CD4-positive, alpha-beta T cell treated with Interleukin-17A for 4 hours (primary cell): Measurements from ENCODE around the gene FAM72D.
"Not testable (repeated sequence)": the region's sequence is repeated elsewhere in the genome, so short reads cannot be mapped to it uniquely, and the experiment has no call there.

Experiments used
- DNase-seq: peaks from one replicate; pipeline ENCODE4 v3.0.0-alpha.2; 2020; ENCODE audit warnings: mixed read lengths

Gene FAM72D

DNA sequence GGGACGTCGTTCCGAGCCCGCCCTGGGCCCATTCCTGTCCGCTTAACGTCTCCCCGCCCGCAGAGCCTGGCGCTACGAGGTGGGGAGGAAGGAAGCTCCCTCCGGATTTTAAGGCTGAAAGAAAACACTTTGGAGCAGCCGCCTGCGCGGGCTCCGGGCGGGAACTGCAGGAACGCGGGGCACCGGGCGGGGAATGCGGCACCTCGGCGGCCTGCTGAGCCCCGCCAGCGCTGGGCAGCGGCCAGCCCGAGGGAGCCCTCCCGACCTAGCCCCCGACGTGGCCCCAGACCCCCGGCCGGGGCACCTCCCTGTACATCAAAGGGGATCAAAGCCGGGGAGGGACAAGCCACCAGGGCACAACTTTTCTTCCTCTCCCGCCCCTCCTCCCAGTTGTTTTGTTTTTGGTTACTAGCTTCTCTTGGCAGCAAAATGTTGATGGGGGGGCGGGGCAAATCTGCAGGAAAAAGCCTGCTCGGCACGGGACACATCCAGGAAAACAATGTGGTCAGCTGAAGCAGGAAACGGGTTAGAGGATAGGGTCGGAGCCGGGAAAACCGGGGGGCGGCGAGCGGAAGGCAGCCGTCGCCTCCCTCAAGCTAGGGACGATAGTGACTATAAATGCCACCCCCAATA is 2.1 kb upstream of the FAM72D start:
- peak; percentile 3 for DNase-seq

DNA sequence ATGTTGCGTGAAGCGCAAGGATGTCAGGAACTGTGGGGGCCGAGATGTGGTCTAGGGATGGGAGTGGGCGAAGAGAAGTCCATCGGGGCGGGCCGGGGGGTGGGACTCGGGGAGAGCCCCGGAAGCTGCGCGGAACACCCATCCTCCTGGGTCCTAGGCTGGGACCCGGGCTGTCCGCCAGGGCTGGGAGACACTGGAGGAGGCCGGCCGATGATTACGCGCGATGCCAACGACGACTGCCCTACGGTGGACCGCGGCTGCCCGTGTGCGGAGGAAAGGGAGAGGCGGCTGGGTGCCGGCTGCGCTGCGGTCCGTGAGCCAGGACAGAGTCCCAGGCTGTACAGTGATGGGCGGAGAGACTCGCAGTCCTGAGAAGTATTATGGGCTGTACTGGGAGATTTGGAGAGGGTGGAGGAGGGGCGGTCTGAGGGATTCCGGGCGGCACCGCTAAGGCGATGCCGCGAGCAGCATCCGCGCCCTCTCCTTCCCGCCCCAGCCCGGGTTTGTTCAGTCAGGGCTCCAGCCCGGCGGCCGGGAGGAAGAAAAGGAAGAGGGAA is 1.0 kb upstream of the FAM72D start:
- DNase-seq: not testable (repeated sequence)

DNA sequence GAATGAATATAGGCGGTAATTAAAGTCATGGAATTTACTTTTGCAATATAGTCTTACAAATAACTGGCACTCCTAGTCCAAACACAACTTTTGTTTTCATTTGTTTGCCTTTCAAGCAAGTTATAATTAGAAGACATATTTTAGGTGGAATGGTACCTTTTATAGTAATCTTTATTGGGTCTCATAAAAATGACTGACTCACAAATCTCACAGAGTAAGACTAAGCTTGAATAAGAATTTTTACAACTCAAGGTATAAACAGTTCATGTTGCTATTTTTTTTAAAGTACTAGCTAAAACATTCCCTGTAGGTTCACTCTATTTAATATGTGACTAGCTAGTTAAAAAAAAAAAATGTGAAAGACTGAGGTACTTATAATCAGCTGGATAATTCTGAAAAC is 6.0 kb downstream of the FAM72D start:
- not testable (repeated sequence) for DNase-seq

DNA sequence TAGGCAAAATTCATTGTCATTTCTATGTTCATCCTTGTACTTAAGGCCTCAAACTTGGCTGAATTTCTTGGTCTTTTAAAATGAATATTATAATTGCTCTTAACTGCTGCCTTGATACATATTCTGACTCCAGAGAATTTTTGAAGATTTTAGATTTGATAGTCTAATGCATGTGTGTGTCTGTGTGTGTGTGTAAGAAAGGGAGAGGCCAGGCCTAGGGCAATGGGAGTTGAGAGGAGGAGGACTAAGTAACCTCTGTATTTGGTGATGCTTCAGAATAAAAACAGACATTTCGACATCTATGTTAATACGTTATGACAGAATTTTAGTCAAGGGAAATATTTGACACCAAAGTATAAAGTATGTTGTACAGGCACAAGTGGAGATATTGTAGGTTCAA is 7.5 kb downstream of the FAM72D start:
- DNase-seq: not testable (repeated sequence)

DNA sequence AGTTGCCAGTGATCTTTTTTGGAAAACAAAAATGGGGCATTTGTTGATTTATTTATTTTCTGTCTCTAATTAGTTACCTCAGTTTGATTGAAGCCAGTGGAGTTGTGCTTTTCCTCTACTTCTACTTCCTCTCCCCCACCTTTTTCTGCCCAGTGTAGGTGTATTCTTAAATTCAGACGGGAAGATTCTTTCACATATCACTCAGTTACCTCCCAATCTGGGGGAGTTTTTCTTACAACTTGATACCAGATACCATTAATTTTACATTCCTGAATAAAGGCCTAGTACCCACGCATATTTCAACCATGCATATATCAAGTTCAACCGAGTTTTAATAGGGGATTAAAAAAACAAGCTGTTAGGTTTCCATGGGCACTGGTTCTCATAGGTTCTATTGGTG is 15.9 kb downstream of the FAM72D start:
- not testable (repeated sequence) for DNase-seq

DNA sequence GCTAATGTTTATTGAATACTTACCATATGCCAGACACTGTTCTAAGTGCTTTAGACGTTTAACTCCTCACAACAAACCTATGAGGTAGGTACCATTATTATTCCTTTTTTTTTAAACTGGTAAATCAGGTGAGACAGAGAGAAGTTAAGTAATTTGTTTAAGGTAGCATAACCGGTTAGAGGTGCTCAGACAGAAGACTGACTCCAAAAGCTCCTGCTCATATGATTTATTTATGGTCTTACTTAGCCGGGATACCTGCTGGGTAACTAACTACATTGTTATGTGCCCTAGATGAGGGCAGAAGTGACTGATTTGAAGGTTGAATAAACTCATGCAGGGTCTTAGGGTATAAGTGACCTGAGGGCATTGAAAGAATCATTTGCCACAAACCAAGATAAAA is 16.9 kb downstream of the FAM72D start:
- not testable (repeated sequence) for DNase-seq

DNA sequence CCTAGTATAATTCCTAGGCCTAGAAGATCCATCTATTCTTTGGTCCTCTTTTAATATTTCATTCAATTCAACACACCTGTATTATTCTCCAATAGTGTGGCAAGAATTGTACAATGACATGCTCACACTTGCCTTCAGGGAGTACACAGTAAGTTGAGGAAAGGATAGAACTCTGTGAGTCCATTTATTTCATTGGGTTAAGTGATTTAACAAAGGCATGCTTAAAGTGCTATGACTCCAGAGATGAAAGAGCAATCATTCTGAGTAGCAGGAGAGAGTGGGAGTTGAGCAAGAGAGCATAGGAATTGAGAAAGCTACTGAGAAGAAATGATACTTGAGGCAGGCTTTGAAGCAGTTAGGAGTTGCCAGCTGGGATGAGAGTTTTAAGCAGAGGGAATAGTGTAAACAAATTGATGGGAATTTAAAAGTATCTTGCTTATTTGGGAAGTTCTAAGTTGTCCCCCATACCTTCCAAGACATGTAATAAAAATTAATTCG is 18.8 kb downstream of the FAM72D start:
- DNase-seq: not testable (repeated sequence)

DNA sequence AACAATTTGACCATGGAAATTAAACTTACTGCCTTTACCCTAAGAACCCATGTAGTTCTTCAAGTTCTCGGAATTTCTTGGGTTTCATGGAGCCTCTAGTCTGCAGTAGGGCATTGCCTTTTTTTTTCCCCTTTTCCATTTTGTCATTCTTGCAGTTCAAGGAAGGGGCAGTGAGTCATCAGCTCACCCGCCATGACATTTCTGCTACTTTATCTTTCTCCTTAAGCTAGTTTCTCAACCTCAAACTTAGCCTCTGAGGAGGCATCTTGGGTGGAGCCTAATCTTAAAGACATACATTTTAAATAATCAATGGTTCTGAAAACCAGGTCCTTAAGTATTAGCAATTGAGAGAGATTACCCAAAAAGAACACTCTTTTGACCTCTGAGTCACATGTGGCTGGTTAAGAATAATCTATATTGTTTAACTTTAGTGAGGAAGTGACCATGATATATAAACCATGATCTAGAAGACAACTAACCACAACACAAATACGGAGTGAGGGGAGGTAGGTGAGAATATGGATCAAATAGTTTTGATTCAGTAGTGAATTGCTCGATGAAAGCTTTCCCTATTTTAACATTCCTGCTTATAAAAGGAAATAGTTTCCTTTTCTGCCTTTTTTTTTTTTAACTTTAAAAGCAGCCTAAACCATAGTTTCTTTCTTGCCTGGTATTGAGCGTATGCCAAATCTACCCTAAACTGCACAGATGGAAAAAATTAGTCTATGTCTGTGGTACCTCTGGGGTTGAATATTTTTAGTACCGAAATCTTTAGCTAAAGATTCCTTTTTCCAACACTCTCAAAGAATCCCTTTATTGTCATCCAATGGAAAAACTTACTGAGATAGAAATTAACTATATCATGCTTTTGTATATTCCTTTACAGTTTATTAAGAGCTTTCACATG is 20.1 kb downstream of the FAM72D start:
- DNase-seq: not testable (repeated sequence)

DNA sequence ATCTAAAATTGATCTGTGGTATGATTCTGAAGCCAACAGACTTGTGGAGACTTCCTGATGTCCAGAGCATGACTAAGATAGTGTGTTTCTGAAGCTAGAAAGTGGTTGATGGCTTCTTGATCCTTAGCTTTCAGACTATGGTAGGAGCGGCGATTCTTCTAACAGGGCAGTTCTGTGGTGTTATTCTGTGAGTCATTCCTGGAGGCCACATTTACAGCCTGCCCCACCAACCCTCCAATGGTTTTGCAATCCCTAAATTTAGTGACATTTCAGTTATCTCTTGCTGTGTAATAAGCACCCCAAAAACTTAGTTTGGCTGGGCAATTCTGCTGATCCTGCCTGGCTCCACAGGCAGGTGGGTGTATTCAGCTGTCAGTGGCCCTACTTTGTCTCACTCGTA is 24.1 kb downstream of the FAM72D start:
- DNase-seq: not testable (repeated sequence)

DNA sequence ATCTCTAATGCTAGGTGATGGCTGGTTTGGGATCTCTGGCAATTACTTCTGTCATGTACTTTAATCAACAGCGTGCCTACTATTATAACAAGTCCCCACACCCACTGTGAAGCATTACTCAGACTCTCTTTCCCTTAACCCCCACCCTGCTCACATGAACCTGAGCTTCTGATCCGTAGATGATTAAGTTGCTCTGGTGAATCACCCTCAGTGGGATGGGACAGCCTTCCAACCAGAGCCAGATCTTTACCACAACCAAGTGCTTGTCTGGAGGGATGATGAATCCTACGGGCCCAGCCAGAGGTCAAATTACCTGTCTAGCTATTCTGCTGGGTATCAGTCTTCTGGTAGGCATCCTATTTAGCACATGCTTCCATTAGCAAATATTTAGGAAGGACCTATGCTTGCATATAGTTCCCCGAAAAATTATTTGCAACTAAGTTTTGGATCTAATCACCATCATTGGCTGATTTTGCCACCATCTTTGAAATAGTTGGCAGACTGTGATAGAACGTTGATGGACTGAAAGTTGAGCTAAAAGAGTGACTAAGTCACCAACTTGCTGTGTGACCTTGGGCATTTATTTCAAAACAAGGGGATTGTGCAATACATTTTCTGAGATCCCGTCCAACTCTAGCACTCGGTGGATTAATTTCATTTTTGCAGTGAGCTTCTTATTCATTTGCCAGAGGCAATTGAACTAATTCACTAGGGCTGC is 26.7 kb downstream of the FAM72D start:
- not testable (repeated sequence) for DNase-seq

DNA sequence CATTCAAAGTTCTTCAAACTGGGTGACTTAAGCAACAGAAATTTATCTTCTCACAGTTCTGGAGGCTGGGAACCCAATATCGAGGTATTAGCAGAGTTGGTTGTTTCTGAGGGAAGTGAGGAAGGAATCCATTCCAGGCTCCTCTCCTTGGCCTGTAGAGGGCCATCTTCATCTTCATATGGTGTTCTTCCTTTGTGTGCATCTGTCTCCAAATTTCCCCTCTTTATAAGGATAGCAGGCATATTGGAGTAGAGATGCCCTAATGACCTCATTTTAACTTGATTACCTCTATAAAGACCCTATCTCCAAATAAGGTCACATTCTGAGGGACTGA is 27.3 kb downstream of the FAM72D start:
- DNase-seq: not testable (repeated sequence)

DNA sequence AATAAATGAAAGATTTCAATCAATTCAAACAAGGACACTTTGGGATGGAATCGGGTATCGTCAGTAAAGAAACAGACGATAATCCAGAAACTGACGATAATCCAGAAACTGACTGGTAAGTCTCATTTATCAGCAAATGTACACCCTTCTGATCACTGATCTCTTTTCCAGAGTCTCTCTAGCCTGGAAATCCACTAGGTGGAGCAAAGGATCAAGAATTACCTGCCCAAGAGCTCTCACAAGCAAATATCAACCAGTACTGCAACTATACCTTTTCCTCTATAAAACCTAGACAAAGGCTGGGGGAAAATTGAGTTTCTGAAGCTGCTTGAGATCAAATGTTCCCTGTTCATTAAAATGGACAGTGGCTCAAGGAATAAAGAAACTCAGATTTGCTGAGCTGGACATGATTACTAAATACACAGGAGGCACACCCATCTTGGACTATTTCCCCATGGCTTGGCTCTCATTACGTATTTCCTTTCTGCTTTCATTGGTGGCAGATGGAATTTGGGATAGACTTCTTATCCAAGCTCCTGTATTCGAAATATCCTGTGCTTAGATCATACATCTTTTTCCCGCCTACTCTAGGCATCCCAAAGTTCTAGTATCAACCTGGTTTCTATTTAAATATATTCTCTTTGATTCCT is 28.3 kb downstream of the FAM72D start:
- DNase-seq: not testable (repeated sequence)

DNA sequence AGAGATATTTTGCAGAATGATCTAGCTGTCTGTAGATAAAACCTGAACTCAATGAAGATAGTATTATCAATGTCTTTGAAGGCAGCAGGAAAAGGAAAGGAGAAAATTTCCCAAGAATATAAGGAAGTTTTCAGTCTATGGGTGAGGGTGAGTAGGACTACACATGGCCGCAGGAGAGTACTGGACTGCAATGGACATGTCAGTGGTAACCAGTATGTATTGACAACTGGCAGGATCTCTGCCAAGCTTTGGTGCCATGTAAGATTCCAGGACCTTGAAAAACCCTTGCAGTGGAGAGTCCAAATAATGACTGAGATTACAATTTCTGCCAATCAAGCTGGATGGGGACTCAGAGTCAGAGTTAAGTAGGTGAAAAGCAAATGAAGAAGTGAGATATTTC is 29.3 kb downstream of the FAM72D start:
- DNase-seq: not testable (repeated sequence)

DNA sequence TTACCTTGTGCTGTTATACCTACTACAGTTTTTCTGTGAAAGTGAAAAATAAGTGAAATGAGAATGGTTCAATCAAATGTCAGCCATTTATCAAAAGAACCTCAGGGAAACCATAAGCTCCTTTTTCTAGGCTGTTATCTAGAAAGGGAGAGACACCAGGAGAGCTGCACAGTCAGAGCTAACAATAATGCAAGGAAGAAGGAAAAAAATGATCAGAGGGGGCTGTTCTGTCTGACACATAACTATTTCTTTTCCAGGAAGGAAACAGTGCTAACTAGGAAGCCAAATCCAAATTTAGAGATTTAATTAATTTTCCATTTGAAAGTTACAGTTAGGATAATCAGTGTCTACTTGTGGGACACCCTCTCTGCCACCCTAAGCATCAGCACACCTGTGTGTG is 31.4 kb downstream of the FAM72D start:
- not testable (repeated sequence) for DNase-seq

DNA sequence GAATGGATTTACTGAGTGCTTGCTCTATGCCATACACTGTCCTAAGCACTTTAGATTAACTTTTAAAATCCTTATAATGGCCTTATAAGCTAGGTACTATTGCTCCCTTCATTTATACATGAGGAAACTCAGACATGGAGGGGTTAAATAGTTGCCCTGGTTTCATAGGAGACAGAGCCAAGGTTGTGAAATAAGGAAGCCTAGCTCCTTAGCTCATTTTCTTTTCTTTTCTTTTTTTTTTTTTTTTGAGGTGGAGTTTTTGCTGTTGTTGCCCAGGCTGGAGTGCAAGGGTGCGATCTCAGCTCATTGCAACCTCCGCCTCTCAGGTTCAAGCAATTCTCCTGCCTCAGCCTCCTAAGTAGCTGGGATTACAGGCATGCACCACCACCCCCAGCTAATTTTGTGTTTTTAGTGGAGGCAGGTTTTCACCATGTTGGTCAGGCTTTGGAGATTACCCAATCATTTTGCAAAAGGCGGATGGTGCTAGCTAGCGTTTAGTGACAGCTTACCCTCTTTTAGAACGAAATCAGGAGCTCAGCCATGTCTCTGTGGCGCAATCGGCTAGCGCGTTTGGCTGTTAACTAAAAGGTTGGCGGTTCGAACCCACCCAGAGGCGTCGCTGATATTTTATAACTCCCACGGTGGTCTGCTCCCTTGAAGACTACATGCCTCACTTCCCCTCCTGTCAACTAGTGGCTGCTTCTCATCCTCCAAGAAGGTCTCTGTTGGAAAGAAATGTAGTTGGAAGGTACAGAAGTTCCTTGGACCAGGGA is 33.1 kb downstream of the FAM72D start:
- not testable (repeated sequence) for DNase-seq

DNA sequence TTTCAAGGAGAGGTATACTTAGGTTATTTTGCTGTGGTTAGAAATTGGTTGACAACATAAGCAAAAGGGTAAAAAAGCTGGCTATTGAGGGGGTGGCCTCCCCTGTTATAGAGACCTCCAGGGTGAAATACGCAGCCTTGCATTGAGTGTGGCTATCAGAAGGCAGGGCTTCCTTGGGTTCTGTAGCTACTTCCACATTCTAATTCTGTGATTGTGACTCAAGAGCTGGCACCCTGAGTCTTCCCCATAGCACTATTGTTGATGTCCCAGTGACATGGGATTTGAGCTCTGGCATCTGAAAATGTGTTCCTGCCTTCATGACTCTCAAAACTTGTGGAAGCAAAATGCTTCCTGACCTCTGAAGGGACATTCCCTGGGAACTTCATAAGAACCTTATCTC is 38.7 kb downstream of the FAM72D start:
- not testable (repeated sequence) for DNase-seq

DNA sequence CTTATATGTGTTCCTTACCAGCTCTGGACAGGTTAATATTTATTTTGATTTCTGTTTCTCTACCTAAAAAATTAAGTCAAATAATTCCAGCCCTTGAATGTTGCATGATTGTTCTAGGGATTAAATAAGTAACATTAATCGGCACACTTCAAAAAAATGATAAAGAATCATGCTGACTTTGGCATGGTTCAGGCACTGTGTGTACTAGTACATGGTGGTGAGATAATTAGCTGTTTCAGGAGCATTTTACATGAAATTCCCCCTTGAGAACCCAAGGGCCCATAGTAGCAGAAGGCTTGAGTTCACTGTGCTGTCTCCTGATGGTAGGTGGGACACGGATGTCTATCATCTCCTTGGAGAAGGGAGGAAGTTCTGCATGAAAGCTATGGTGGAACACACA is 44.8 kb downstream of the FAM72D start:
- not testable (repeated sequence) for DNase-seq

DNA sequence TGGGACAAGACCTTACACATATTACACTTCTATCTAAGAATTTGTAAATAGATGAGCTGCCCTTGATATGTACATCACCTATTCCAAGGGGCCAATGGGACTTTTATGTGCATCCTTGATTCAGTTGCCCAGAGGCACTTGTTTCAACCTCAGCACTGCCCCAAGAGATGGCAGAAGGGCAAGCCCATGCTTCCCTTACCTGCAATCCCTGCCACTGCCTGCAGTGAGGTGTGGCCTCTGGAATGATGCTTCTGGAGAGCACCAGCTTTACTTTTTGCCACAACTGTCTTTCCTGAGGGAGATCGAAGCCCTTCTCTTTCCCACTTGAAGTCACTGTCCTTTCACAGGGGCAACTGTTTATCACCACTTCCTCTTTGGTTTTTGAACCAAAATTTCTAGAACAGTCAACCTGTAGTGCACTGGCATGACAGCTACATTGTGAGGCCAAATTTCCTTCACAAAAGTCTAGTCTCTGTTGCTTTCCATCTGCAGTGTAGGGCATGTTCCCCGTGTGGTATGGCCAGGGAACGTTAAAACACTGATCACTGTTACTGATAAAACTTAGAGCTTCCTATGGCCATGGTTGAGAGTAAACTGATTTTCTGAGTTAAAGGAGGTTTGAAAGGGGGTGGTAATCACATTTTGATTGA is 48.6 kb downstream of the FAM72D start:
- DNase-seq: not testable (repeated sequence)

DNA sequence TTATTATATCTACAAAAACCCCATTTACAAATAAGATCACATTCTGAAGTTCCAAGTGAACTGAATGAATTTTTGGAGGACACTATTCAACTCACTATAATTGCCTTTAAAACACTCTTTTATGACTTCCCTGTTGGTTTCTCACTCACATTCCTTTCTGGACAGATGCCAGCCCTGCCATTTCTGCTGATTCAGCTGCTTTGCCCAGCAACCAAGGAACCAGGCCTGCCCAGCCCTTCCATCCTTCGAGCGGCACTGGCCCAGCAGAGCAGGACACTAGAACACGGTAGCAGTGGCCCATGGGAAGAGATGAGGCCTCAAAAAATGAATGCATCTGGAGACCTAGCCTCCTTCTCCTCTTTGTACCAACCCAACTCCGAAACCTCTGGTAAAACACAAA is 50.5 kb downstream of the FAM72D start:
- DNase-seq: not testable (repeated sequence)

DNA sequence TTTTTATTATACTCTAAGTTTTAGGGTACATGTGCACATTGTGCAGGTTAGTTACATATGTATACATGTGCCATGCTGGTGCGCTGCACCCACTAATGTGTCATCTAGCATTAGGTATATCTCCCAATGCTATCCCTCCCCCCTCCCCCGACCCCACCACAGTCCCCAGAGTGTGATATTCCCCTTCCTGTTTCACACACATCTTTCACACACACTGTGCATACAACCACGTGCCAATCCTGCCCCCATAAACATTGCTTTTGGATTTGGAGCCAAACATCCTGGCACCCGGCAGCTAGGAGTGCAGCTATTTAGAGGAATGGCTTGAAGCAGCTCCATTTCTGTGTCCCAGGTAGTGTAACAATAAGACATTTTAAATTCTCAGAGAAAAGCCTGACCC is 51.4 kb downstream of the FAM72D start:
- not testable (repeated sequence) for DNase-seq

DNA sequence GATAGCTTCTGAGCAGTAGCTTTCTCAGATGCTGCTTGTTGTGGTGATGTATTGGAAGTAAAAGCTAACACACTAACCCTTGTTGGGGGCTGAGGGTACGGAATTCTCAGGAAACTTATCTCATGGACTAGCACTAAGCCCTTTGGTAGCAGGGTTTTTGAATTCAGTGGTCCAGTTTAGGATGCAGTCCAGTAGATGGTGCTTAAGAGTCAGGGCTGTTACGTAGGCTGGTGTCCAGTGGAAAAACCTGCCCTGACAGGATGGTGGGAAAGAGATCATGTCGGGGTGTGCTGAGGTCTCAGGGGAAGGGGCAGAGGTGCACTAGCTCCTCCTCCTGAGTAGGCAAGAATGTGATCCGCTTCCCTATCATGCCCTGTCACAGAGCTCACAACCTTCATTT is 59.6 kb downstream of the FAM72D start:
- DNase-seq: not testable (repeated sequence)
